GM19023 (cell line): Measurements from ENCODE around the gene MLX.

Experiments used
- ATAC-seq: cut with Tn5 transposase; IDR thresholded peaks from one replicate; pipeline ENCODE4 v1.9.1; 2021; ENCODE audit warnings: mild to moderate bottlenecking, moderate library complexity; ENCODE audit not compliant: unreplicated experiment

MLX gene

GRCh38 chr17:42577532-42578281 lies 10.8 kb downstream of the MLX start, which contains the start of gene PSMC3IP:
PSMC3IP (minus strand) TSS chr17:42577729; CDS start chr17:42577686, 43 bp downstream.
- peak; percentile 67 for ATAC-seq

DNA sequence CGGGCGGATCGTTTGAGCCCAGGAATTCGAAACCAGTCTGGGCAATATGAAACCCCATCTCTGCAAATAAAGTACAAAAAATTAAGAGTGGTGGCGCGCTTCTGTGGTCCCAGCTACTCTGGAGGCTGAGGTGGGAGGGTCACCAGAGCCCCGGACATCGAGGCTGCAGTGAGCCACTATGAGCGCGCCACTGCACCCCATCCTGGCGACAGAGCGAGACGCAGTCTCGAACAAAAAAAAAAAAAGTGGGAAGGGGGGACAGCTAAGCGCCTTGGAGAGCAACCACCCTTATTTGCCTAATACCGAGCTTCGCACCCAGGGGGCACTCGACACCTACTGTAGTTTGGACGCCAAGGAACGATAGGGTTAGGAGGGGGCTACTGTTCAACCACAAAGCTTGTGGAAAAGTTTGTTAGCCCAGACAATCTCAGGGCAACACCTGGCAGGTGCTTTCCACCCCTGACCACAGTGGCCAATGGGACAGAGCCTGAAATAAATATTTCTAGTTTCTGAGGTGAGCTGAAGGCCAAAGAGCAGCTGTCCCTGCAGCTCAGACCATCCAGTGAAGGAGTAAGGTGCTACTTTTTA lies 11.5 kb downstream of the MLX start:
- peak; percentile 56 for ATAC-seq

GRCh38 chr17:42579794-42580551 lies 13.1 kb downstream of the MLX start:
- no peak for ATAC-seq

GRCh38 chr17:42581744-42582270 lies 14.9 kb downstream of the MLX start:
- ATAC-seq: no peak

DNA sequence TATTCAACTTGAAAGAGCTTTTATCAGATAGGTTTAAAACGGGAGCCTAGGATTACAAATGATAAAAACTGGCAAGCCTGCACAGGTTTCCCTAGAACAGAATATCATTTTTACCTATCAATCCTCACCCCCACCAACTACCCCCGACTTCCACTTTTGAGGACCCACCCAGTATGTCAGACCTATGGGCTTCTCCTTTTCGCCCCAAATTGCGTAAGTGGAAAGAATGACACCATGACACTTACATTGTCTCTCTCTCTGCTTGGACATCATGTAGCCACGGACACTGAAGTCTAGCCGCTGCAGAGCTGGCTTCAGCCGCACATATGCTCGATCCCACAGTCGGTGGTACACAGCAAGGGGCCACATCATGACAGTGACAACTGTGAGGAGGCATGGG lies 18.0 kb downstream of the MLX start:
- ATAC-seq: no peak

GRCh38 chr17:42585353-42585752 lies 18.5 kb downstream of the MLX start:
- no peak for ATAC-seq

- ATAC-seq: no peak
These were observed 19.8 kb downstream of the MLX start for GRCh38 chr17:42586514-42587230.

- no peak for ATAC-seq
These were observed 24.0 kb downstream of the MLX start for GRCh38 chr17:42590886-42591285.

DNA sequence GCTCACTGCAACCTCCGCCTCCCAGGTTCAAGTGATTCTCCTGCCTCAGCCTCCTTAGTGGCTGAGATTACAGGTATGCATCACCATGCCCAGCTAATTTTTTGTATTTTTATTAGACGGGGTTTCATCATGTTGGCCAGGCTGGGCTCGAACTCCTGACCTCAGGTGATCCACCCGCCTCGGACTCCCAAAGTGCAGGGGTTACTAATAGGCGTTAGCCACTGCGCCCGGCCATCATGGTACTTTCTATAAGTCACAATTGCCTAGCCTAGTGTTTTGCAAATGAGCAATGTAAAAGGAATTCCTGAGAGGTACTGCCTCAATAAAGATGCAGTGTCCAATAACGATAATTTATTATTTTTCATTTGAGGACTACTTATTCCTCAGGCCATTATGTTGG lies 24.5 kb downstream of the MLX start:
- ATAC-seq: no peak

DNA sequence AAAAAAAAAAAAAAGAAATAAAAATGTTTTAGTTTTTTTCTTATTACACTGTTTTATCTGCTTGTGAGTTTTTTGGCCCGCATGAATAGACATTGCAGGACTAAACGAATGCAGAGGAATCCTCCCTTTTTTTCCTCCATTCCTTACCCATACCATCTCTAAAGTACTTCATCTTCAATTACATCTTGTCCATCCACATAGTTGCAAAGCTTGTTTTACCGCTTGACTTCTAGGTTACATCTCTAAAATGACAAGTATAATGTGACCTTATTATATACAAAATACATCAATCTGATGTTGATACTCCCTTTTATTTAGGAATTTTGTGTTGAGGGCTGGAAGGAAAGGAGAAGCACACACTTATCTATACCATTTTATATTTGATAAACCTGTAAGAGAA lies 29.5 kb downstream of the MLX start:
- ATAC-seq: no peak

DNA sequence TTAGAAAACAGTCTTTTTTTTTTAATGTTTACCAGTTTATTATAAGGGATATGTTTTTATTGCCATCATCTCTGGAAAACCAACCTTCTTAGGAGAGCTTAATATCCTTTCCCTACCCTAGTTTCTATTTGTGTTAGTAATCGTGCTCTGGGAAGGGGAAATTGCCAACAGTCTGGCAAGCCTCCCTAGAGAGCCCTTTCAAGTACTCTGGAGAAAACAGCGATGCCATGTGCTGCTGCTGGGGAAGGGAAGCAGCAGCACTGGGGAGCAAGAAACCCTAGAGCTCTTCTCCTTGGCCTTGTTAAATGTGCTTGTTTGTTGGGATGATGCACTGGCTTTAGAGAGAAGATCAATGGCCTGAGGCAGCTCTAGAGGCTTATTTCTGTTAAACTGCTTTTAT lies 32.0 kb downstream of the MLX start:
- ATAC-seq: no peak

DNA sequence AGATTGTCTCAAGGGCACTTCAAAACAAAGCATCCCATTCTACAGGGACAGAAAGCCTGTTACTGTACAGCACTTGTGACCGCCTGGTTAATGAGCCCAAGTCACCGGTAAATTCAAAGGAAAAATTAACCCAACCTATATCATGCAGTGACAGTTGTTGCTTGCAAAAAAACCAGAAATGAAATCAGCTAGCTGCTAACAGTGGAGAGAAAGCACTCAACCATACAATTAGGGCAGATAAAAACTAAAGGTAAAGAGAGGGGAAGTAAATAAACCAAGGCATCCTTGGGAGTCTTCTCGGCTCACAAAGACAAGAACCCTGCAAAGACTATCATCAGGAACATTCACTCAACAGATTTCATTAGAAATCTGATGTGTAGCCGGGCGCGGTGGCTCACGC lies 36.4 kb downstream of the MLX start:
- no peak for ATAC-seq

DNA sequence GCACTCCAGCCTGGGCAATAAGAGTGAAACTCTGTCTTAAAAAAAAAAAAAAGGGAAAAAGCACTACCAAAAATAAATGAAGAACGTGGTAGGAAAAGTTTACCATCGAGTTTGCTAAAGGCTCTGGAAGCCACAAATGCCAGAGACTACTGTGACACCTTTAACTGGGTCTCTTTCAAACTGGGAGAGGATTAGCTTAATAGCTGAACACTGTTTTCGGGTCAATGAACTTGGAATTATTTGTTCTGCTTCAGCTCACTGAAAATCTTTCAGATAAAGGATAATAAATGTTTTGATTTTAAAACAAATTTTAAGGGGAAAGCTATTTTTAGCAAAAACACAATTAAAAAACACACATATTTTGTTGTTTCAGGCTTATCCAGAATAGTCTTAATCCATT lies 40.9 kb downstream of the MLX start:
- no peak for ATAC-seq

- peak; percentile 22 for ATAC-seq
These were observed 41.6 kb downstream of the MLX start for GRCh38 chr17:42608305-42609181.

DNA sequence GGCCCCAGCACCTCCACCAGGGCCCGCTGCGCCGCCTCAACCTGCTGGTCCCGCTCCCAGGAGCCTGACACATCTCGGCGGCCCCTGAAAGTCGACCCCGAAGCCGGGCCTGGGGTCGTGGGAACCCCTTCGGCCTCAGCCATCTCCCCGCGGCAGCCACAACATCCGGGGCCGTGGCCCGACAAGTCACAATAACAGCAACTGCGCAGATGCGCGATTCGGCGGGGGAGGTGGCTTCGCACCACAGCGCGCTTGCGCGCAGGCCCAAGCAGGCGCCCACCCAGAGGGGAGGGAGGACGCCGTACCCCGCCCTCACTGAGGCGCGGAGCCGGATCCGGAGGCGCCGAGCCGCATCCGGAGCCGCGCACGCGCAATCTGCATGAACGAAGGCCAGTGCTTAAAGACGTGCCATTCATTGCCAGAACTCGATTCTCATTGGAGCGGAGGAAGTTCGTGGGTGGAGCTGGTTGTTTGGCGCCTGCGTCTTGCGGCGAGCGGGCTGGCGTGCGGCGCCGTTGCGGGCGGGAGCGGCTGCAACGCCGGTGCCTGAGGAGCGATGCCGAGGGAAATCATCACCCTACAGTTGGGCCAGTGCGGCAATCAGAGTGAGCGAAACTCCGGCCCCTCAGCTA lies 42.4 kb downstream of the MLX start, which contains the start of the genes RETREG3 and TUBG1:
TSS of gene RETREG3 (minus strand) at position 193 of the 632 bp plus-strand sequence. CDS start at position 143, 50 bp downstream.
TSS of gene TUBG1 (plus strand) at position 502 of the 632 bp plus-strand sequence. CDS start at position 557, 55 bp downstream.
- ATAC-seq: peak; percentile 87

DNA sequence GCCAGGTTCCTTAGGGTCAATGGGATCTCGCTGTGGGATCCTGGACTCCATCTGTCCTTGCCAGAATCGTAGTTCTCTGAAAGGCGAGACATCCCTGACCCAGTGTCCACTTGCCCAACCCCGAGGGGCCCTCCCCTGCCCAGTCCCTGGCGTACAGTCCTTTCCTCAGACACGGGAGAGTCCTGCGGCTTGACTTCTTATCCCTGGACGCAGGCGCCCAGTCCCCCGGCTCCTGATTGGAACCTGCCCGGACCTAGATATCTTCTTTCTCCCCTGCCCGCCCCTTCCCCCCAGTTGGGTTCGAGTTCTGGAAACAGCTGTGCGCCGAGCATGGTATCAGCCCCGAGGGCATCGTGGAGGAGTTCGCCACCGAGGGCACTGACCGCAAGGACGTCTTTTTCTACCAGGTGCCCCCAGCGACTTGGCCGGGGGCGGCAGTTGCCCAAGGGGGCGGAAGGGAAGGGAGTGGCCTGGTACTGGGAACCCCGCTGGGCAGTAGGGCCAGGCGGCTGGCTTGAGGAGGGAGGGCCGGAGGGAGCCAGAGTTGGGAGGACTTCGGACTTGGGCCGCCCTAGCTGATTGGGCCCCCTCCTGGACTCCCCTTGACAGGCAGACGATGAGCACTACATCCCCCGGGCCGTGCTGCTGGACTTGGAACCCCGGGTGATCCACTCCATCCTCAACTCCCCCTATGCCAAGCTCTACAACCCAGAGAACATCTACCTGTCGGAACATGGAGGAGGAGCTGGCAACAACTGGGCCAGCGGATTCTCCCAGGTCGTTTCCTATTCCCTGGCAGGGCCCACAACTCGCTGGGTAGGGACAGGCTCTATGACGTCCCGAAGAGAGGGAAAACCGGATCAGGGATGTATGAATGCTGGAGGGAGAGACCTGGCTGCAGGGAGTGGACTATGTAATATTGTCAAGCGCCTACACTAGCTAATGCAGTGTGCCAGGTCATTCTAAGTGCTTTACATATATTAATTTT lies 43.2 kb downstream of the MLX start:
- peak; percentile 6 for ATAC-seq

- ATAC-seq: no peak
These were observed 45.1 kb downstream of the MLX start for GRCh38 chr17:42612013-42612412.

DNA sequence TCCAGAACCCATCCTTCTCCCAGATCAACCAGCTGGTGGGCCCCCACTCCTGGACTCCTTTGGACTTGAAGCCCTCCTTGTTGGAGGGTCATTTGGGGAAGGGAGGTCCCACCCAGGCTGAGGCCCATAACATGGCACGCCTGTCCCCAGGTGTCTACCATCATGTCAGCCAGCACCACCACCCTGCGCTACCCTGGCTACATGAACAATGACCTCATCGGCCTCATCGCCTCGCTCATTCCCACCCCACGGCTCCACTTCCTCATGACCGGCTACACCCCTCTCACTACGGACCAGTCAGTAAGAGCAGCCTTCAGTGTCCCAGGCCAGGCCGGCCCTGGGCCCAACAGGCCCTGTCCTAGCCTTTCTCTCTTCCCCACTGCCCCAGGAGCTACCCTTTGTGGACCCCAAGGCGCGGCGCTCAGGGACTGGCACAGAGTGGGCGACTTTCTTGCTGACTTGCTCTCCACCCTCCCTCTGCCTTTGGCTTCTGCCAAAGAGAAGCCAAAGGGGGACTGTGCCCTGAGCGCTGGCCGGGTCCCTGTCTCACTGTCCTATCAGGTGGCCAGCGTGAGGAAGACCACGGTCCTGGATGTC lies 46.9 kb downstream of the MLX start:
- ATAC-seq: no peak
